RPMI7951 (cell line): ENCODE data around the gene EPHA8. TPM values are rescaled to one million over a fixed set of nuclear protein-coding genes. Genes with fewer than 3 reads are reported as not detected.

Experiments used
- DNase-seq: peaks from one replicate; pipeline ENCODE4 v3.0.0-alpha.2; 2012; ENCODE audit warnings: low read depth
- total RNA-seq: library from RNA; depleted of rRNA; stranded (reverse); fragments of >200 nt; shearing (Covaris generic); gene quantifications from 2 replicates; pipeline ENCODE4 v1.2.3, GENCODE V29; 2014

The EPHA8 gene
- total RNA-seq, 1 experiment from 2014 or later: not detected

DNA sequence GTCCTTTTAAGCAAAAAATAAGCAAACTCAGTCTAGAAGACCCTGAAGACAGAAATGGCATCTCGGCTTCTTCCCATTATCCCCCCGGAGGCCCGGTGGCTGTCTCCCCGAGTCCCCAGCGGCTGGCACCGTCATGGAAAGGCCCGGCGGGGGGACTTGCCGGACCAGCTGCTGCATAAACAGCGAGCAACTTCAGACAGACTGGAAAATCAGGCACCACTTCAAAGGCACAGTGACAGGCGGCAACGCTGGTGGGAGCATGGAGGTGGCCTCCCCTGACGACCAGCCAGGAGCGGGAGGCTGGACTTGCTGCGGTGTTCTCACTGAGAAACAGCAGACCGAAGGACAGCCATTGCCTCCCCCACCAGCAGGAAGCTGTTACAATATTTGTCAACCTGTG, 54.8 kb downstream of the EPHA8 start:
- no peak for DNase-seq

- DNase-seq: no peak
Observed at GRCh38 chr1:22619252-22619651, 56.0 kb downstream of the EPHA8 start.

- DNase-seq: no peak
Observed at GRCh38 chr1:22619798-22620197, 56.5 kb downstream of the EPHA8 start.

DNA sequence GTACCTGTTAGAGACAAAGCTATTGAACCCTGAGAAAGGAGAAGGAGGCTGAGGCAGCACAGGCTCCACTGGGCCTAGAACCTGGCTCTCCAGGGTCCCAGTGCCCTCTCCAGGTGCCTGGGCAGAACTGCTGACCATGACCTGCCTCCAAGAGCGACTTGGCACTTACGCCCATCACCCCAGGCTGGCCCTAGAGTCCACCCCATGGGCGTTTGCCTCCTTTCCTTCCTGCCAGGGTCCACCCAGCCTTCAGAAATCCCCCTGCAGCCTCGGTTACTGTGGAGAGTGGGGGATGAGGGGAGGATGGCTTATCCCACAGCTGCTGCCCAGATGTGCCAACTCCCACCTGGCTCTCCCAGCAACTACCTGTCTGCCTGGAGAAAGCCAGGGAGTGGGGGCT, 58.5 kb downstream of the EPHA8 start:
- no peak for DNase-seq

DNA sequence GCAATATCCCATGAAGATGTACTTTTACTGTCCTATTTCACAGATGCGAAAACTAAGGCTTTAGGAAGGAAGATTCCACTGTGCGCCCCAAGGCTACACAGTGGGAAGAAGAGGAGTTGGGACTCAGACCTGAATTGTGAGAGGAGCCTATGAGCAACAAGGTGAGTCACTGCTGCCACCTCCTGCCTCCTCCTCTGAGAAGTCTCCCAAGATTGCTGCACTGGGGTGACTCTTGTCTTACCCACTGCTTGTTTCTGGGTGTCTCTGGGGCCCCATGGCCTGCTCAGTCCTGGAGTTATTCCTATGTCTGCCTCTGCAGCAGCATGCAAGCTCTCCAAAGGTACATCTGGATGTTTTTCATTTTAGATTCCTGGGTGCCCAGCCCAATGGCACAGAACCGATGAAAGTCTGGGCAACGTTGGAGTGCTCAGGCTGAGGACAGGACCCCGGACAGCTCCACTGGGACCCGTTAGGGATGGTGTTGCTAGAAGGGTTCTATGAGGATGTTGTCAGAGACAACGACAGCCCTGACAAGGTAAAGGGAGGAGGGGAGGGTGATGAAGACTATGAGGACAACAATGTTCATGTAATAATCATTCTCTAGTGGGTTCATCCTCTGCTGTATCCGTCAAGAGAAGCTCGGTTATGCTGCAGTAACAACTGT, 62.1 kb downstream of the EPHA8 start:
- DNase-seq: peak; percentile 9

- no peak for DNase-seq
Observed at GRCh38 chr1:22626237-22627157, 63.2 kb downstream of the EPHA8 start.

DNA sequence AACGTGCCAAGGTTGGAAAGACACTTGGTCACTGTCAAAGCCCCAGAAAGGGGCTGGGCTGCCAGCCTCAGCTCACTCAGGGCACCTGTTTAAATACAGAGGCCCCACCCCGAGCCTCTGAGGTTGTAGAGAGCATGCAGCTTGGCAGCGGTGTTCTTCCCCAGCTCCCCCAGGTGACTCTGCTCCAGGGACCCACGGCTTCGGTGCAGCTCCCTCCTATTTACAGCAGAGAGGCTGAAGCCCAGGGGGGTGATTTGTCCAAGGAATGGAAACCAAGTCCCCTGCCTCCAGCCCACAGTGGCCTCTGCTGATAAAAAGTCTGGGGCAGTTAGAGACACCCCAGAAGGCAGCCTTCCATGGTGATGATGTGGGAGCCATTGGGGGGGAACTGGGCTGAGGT, 64.0 kb downstream of the EPHA8 start:
- DNase-seq: no peak

- no peak for DNase-seq
Observed at GRCh38 chr1:22628698-22629444, 65.6 kb downstream of the EPHA8 start.

- no peak for DNase-seq
Observed at GRCh38 chr1:22629886-22630285, 66.6 kb downstream of the EPHA8 start.

DNA sequence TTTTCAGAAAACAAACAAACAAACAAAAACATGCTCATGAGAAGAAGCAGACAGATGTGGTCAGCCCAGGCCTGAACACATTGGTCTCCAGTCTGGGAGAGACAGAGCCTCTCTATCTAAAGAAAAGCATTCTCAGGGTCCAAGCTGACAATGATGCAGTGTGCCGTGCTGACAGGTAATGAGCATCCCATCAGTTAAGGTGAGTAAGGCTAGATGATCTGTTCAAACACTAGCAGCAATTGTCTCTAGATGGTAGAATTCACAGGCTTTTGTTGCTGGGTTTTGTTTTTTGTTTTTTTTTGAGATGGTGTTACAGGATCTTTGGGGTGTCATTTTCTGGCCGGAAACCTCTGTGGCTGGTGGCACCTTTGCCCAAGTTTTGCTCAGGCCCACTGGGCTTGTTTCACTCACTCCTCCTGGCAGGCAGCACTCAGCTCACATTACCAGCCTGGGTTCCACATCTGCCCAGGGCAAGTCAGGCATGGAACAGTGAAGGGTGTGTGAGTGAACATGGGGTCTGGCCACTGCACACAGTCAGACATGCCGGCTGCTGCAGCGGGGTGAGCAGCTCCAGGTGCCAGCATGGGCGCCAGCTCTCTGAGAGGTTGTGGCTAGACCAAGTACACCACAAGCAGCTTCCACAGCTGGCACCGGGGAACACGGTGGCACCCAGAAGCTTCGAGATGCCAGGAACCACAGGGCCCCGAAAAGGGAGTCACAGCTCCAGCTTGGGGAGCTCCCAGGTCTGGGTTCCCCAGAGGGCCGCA, 70.6 kb downstream of the EPHA8 start:
- DNase-seq: no peak

DNA sequence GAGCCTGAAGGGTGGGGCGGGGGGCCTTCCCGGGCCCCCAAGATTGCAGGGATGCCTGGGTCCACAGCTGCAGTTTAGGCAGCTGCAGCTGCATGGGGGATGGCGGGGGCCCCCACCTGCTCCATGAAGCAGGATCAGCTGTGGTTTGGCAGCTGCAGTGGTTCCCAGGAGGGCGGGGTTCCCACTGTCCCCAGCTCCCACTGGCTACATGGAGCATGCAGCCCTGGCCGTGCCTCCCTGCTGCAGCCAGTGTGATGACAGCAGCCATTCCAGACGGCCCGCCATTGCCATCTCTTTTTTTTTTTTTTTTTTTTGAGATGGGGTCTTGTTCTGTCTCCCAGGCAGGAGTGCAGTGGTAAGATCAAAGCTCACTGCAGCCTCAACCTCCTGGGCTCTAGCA, 72.1 kb downstream of the EPHA8 start:
- no peak for DNase-seq

- no peak for DNase-seq
Observed at GRCh38 chr1:22636353-22636752, 73.1 kb downstream of the EPHA8 start, which contains the start of gene C1QA. Gene C1QA (plus strand): TSS chr1:22636628. CDS start chr1:22637617, 989 bp downstream.

DNA sequence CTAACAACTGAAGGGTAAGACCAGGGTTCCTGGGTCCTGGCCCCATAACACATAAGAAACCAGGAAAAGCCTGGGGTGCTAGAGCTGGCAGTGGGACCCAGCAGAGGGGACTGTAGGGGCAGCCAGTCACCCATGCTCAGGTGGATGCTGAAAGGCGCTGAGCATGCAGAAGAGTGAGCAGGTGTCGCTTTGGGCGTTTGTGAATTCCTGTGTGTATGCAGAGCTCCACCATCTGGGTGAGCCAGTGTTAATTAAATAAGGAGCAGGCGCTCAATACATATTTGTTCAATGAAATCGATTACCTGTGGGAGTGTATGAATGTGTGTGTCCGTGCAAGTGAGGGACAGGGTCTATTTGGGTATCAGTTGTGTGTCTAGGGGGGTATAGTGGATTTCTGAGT, 73.6 kb downstream of the EPHA8 start:
- DNase-seq: no peak

DNA sequence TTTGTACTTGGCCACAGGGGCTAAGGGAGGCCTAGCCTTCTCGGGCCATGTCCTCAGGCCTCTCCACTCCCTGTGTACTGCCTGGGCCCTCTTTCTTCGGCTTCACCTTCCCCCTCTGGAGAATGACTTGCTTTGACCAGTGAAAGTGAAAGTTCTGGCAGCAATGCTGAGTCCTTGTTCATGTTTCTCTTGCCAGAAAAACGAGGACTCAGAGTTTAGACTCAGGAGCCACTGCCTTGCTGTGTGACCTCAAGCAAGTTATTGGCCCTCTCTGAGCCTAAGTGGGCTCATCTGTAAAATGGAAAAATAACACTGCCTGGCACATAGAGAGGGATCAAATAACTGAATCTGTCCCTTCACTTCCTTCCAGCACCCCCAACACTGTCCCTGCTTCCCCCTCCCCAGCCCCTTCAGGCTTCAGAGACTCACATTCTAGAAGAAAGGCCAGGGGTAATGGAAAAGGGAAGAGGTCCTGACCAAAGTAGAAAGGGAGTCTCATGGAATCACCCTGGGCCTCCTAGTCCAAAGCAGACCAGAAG, 74.7 kb downstream of the EPHA8 start:
- no peak for DNase-seq

DNA sequence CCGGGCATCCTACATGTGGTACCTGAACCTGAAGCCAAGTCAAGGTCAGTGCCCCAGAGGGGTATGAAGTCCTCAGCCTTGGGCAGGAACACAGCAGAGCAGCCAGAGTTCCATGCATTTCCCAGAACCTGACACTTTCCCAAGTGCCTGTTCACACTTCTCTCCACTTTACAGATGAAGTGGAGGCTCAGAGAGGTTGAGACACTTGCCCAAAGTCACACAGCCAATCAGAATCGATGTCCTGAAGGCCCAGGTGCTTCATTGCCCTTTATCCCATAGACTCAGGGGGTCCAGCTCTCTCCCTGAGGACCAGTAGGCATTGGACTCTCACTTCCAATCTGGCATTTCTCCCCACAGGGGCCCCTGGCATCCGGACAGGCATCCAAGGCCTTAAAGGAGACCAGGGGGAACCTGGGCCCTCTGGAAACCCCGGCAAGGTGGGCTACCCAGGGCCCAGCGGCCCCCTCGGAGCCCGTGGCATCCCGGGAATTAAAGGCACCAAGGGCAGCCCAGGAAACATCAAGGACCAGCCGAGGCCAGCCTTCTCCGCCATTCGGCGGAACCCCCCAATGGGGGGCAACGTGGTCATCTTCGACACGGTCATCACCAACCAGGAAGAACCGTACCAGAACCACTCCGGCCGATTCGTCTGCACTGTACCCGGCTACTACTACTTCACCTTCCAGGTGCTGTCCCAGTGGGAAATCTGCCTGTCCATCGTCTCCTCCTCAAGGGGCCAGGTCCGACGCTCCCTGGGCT, 75.4 kb downstream of the EPHA8 start:
- DNase-seq: no peak

DNA sequence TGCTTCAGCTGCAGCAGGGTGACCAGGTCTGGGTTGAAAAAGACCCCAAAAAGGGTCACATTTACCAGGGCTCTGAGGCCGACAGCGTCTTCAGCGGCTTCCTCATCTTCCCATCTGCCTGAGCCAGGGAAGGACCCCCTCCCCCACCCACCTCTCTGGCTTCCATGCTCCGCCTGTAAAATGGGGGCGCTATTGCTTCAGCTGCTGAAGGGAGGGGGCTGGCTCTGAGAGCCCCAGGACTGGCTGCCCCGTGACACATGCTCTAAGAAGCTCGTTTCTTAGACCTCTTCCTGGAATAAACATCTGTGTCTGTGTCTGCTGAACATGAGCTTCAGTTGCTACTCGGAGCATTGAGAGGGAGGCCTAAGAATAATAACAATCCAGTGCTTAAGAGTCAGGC, 76.0 kb downstream of the EPHA8 start:
- peak; percentile 26 for DNase-seq

- DNase-seq: no peak
Observed at GRCh38 chr1:22641247-22641646, 78.0 kb downstream of the EPHA8 start.

GRCh38 chr1:22641906-22642636, 78.8 kb downstream of the EPHA8 start:
- DNase-seq: peak; percentile 35

- DNase-seq: no peak
Observed at GRCh38 chr1:22643381-22643780, 80.1 kb downstream of the EPHA8 start, which contains the start of gene C1QC. Gene C1QC (plus strand): TSS chr1:22643633. CDS start chr1:22644024, 391 bp downstream.

- DNase-seq: no peak
Observed at GRCh38 chr1:22643928-22644327, 80.6 kb downstream of the EPHA8 start.
